ENCODE measurements around the gene THAP6. TPM values are rescaled to one million over a fixed set of nuclear protein-coding genes. Genes with fewer than 3 reads are reported as not detected.

THAP6 gene
- total and polyA plus RNA-seq, 2 donors (not counting 3 experiments of a cell fraction or from before 2014, with no cell fraction given) = 2.1 to 6.8 TPM

DNA sequence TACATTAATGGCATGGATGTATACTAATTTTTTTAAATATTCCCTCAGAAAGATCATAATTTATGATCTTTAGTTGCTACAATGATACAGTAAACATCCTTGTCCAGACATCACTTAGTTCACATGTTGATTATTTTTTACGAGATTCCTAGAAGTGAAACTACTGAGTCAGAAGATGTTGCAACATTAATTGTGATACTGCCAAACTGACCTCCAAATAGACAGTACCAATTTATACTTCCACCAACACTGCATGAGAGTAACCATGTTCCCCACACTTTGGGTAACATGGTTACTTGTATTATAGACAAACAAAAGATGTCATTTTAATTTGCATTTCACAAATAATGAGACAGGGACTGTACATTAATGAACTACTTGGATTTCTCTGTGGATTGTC, 19.7 kb upstream of the THAP6 start:
- H3K4me2 ChIP-seq (ENCODE audit: insufficient read depth, low read length) = no peak overlapping the region
- H3K9ac ChIP-seq (replicated peaks; ENCODE audit: extremely low read depth, insufficient read depth, low read length) = no peak overlapping the region
- intact Hi-C loops (cut with micrococcal nuclease) = loop anchor here (2.0 to 5.0 kb wide), 2 partner anchors 18 to 562 kb away; partner anchors contain the start of gene PARM1
- no peak overlapping the region for H3K4me3 ChIP-seq (replicated peaks in 1 of 3; ENCODE audit: insufficient read depth in 1 of 3, low read depth in 1 of 3, low read length in 3 of 3)
- no peaks in the 10 kb centered on the region for H3K9me1 ChIP-seq (replicated peaks; ENCODE audit: control insufficient read depth, extremely low read depth, insufficient read depth, low read length)
- peaks cover 4 to 9% of the 10 kb centered on the region in 2 experiments for H3K36me3 ChIP-seq (ENCODE audit: control insufficient read depth in 2 of 2, extremely low read depth in 1 of 2, insufficient read depth in 2 of 2, low read length in 2 of 2)
- no peak overlapping the region for H2AFZ ChIP-seq (ENCODE audit: low read depth, low read length)
- no peaks in the 10 kb centered on the region for H3K4me1 ChIP-seq (ENCODE audit: control insufficient read depth, extremely low read depth, insufficient read depth, low read length)
- FAIRE-seq (no peak), DNase-seq (ENCODE audit: low read depth, low spot score) (no peak)
- H3K79me2 ChIP-seq (ENCODE audit: control insufficient read depth, insufficient read depth, low read length) = peaks cover 33% of the 10 kb centered on the region
- H4K20me1 ChIP-seq (replicated peaks; ENCODE audit: control insufficient read depth, extremely low read depth, insufficient read depth, low read length) = no peaks in the 10 kb centered on the region
- no peaks in the 10 kb centered on the region for H3K9me3 ChIP-seq (replicated peaks; ENCODE audit: control insufficient read depth, insufficient read depth, low read length)
- CTCF ChIA-PET = interaction anchor here (2.6 kb wide), 1 partner anchor 9 kb away, joined by 8 read pairs; no protein-coding TSS in a partner anchor
- no TSS peak for BruUV-seq (replicated peaks)
- no peak overlapping the region for H3K27ac ChIP-seq (ENCODE audit: insufficient read depth, low read depth, low read length)
- TF ChIP-seq, protein P1, sequence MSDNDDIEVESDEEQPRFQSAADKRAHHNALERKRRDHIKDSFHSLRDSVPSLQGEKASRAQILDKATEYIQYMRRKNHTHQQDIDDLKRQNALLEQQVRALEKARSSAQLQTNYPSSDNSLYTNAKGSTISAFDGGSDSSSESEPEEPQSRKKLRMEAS (IDR thresholded peaks at IDR 0.05; ENCODE audit: insufficient read depth, insufficient read length) = no peak
- no peak for TF ChIP-seq MYC (IDR thresholded peaks at IDR 0.05; ENCODE audit: low read depth, low read length)
- TF ChIP-seq POLR2A (IDR thresholded peaks at IDR 0.05; ENCODE audit: low read depth, low read length) = no peak
- TF ChIP-seq EZH2 (IDR thresholded peaks at IDR 0.05; ENCODE audit: borderline replicate concordance, low read depth, low read length, severe bottlenecking) = no peak
- no peak for TF ChIP-seq JUN (IDR thresholded peaks at IDR 0.05; ENCODE audit: borderline replicate concordance, insufficient read depth, insufficient read length, low read depth)
- TF ChIP-seq POLR2AphosphoS5 (IDR thresholded peaks at IDR 0.05; ENCODE audit: insufficient read depth, low read depth, low read length) = no peak
- TF ChIP-seq, protein P2, sequence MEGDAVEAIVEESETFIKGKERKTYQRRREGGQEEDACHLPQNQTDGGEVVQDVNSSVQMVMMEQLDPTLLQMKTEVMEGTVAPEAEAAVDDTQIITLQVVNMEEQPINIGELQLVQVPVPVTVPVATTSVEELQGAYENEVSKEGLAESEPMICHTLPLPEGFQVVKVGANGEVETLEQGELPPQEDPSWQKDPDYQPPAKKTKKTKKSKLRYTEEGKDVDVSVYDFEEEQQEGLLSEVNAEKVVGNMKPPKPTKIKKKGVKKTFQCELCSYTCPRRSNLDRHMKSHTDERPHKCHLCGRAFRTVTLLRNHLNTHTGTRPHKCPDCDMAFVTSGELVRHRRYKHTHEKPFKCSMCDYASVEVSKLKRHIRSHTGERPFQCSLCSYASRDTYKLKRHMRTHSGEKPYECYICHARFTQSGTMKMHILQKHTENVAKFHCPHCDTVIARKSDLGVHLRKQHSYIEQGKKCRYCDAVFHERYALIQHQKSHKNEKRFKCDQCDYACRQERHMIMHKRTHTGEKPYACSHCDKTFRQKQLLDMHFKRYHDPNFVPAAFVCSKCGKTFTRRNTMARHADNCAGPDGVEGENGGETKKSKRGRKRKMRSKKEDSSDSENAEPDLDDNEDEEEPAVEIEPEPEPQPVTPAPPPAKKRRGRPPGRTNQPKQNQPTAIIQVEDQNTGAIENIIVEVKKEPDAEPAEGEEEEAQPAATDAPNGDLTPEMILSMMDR (IDR thresholded peaks at IDR 0.05; ENCODE audit: extremely low read depth in 1 of 2, insufficient read depth in 1 of 2, low read depth in 1 of 2, low read length in 2 of 2) = no peak
- no peak for TF ChIP-seq GATA2 (IDR thresholded peaks at IDR 0.05; ENCODE audit: insufficient read depth, insufficient read length, low read depth, low read length)
- TF ChIP-seq FOS (IDR thresholded peaks at IDR 0.05; ENCODE audit: borderline replicate concordance, insufficient read depth, low read length) = no peak
- POLR2A ChIA-PET = interaction anchor here (0.5 kb wide), 1 partner anchor 26 kb away, joined by 8 read pairs; no protein-coding TSS in a partner anchor
- dilution Hi-C loops (cut with MboI; ENCODE audit: extremely low pct_ligation_motif_present, low sequenced_read_pairs) = no loop called here
- H3K27me3 ChIP-seq (ENCODE audit: control insufficient read depth in 2 of 2, insufficient read depth in 2 of 2, low read length in 2 of 2) = no peaks in the 10 kb centered on the region

Data from endothelial cell of umbilical vein (primary cell).